Fibroblast of mammary gland (primary cell): ENCODE data around the gene OSBPL1A.
A peak's percentile ranks its signal among the peaks of the same experiment; 100 is the strongest.

Experiments
- DNase-seq: peaks from one replicate; pipeline ENCODE4 v3.0.0-alpha.2; 2010; ENCODE audit warnings: low read depth
- H3K4me3 ChIP-seq: 2 replicates; pipeline ENCODE4 v1.5.1; 2011; ENCODE audit warnings: low read depth, mild to moderate bottlenecking, low read length, moderate library complexity; ENCODE audit not compliant: control insufficient read depth
- CTCF ChIP-seq: conservative IDR thresholded peaks from 2 replicates; pipeline ENCODE4 v1.5.1; 2011; ENCODE audit warnings: low read depth, low read length, inconsistent platforms; ENCODE audit not compliant: control insufficient read depth, insufficient read depth

Gene OSBPL1A

GRCh38 chr18:24115628-24116027 lies 282.0 kb downstream of the OSBPL1A start:
- no peak for DNase-seq
- TF ChIP-seq CTCF: no peak
- no peak overlapping the region for H3K4me3 ChIP-seq

- H3K4me3 ChIP-seq: no peak overlapping the region
- DNase-seq: no peak
- no peak for TF ChIP-seq CTCF
Observed at GRCh38 chr18:24114924-24115549, 282.6 kb downstream of the OSBPL1A start.

GRCh38 chr18:24112874-24113615 lies 284.6 kb downstream of the OSBPL1A start:
- peak; percentile 85 for DNase-seq
- no peak overlapping the region for H3K4me3 ChIP-seq
- TF ChIP-seq CTCF: no peak

GRCh38 chr18:24112464-24112863 lies 285.2 kb downstream of the OSBPL1A start:
- no peak for TF ChIP-seq CTCF
- no peak for DNase-seq

More at GRCh38 chr18:24112464-24112863, 285.2 kb downstream of the OSBPL1A start:
- H3K4me3 ChIP-seq: no peak overlapping the region
